AG04450 (cell line): ENCODE results near the gene DPY19L3. TPM values are rescaled to one million over a fixed set of nuclear protein-coding genes. Genes with fewer than 3 reads are reported as not detected.

Experiments used
- CTCF ChIA-PET: fragments of 300-600, 350-600 bp; formaldehyde crosslinking; extraction: SDS; loops from one replicate; lab custom pipeline; 2022; ENCODE audit warnings: antibody characterized with exemption, inconsistent platforms; lab: Charles Lee
- POLR2A ChIA-PET: fragments of 350-600 bp; formaldehyde crosslinking; extraction: SDS; loops from one replicate; lab custom pipeline; 2021; ENCODE audit warnings: antibody characterized with exemption, inconsistent platforms; lab: Yijun Ruan, JAX
- DNase-seq: peaks from one replicate; pipeline ENCODE4 v3.0.0-alpha.2; 2011; ENCODE audit warnings: low read depth, low spot score
- H3K27ac ChIP-seq: one replicate; pipeline ENCODE4 v1.5.1; 2012; ENCODE audit warnings: low read depth, low read length, control low read depth
- H3K27me3 ChIP-seq: one replicate; pipeline ENCODE4 v1.6.0; 2012; ENCODE audit warnings: low read length; ENCODE audit not compliant: control insufficient read depth, insufficient read depth
- H3K4me3 ChIP-seq: 2 replicates; pipeline ENCODE4 v1.5.1; 2011; ENCODE audit warnings: mild to moderate bottlenecking, low read depth, low read length, control low read depth
- H3K9me3 ChIP-seq: 2 replicates; pipeline ENCODE4 v1.5.1; 2012; ENCODE audit warnings: low read length; ENCODE audit not compliant: control insufficient read depth, insufficient read depth
- CTCF ChIP-seq: IDR thresholded peaks from 2 replicates; pipeline ENCODE4 v1.5.1; 2011; ENCODE audit warnings: low read depth, low read length, control low read depth, inconsistent platforms
- polyA plus RNA-seq: library from polyadenylated mRNA; depleted of rRNA; stranded (reverse); fragments of >200 nt; gene quantifications from 2 replicates; pipeline ENCODE4 v1.2.3, GENCODE V29; 2011

Gene DPY19L3
- polyA plus RNA-seq, 1 experiment, result 39.2 TPM

- Histone ChIP-seq H3K9me3 (no peaks in the 10 kb centered on the region), H3K27me3 (no peaks in the 10 kb centered on the region), H3K27ac (no peak overlapping the region), H3K4me3 (no peak overlapping the region)
- no peak for TF ChIP-seq CTCF
- DNase-seq, result no peak
- POLR2A ChIA-PET, result no interaction called here
- CTCF ChIA-PET, result no interaction called here
Observed at GRCh38 chr19:32469795-32470194, 64.2 kb downstream of the DPY19L3 start.

- no peak for TF ChIP-seq CTCF
- Histone ChIP-seq H3K27me3 (no peaks in the 10 kb centered on the region), H3K27ac (no peak overlapping the region), H3K4me3 (no peak overlapping the region), H3K9me3 (no peaks in the 10 kb centered on the region)
- no peak for DNase-seq
- CTCF ChIA-PET, result interaction anchor here (0.6 kb wide), 1 partner anchor 1679 kb away, joined by 3 read pairs; no protein-coding TSS in a partner anchor
- POLR2A ChIA-PET, result no interaction called here
Observed at GRCh38 chr19:32471095-32471494, 65.5 kb downstream of the DPY19L3 start.

GRCh38 chr19:32471811-32472210 is 66.2 kb downstream of the DPY19L3 start:
- POLR2A ChIA-PET, result no interaction called here
- TF ChIP-seq CTCF, result no peak

DNA sequence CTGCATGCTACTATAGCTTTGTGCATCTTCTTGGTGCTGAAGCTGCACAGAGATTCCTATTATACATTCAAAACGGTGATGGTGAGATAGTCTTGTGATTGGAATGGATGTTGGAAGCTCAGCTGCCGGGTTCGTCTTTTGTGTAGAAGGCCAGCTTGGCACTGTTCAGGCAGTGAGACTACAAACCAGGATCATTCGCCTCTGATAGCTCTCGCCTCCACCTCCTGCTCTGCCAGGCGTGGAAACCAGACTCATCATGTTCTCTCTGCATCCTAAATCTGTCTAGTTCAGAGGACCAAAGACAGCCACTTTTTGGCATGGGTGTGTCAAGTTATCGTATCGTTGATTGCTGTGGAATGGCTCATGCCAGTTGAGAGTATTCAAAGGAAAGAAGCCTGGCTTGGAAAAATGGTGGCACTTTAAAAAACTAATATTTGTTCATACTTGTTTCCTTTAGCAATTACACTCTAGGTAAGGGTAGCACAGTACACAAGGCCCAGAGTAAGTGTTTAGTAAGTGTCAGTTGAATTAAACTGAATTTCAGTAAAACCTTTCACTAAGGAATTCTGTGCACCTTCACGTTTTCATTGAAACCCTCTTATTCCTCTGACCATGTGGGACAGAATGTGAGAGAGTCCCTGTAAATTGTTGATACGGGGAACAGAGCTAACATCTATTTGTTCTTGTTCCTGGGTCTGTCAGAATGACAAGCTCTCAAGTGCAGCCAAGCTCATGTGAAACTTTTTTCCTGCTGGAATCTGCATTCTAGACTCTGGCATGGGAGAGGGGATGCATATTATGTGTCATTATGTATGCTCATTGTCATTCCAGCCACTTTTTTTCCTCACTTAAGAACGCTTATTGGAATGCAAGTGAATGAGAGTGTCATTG is 69.8 kb downstream of the DPY19L3 start:
- H3K27ac ChIP-seq, result no peak overlapping the region
- TF ChIP-seq CTCF, result no peak
- ChIA-PET CTCF (interaction anchor here (1.3 to 1.7 kb wide), 2 partner anchors 11 to 95 kb away, joined by 3 to 5 read pairs; no protein-coding TSS in a partner anchor), POLR2A (no interaction called here)
- no peaks in the 10 kb centered on the region for H3K9me3 ChIP-seq
- H3K4me3 ChIP-seq, result no peak overlapping the region
- no peaks in the 10 kb centered on the region for H3K27me3 ChIP-seq
- no peak for DNase-seq

More at GRCh38 chr19:32471811-32472210, 66.2 kb downstream of the DPY19L3 start:
- Histone ChIP-seq H3K9me3 (no peaks in the 10 kb centered on the region), H3K4me3 (no peak overlapping the region), H3K27me3 (no peaks in the 10 kb centered on the region), H3K27ac (no peak overlapping the region)
- DNase-seq, result no peak
- CTCF ChIA-PET, result interaction anchor here (0.6 kb wide), 1 partner anchor 1678 kb away, joined by 3 read pairs; no protein-coding TSS in a partner anchor

DNA sequence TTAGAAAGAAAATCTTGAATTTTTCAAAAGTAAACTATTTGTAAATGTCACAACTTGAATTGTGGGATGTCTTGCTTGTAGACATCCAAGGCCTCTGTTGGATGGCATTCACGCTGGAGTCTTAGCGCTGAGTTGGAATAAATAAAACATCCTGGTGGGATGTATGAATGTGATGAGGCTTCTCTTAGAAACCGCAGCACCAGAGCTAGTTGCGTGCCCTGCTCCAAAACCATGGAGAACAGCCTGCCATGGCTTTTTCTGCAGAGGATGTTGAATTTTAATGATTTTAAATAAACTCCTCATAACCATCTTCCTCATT is 70.4 kb downstream of the DPY19L3 start:
- TF ChIP-seq CTCF, result no peak
- H3K4me3 ChIP-seq, result no peak overlapping the region
- DNase-seq, result no peak
- H3K27me3 ChIP-seq, result no peaks in the 10 kb centered on the region
- CTCF ChIA-PET, result interaction anchor here (1.7 kb wide), 1 partner anchor 11 kb away, joined by 5 read pairs; no protein-coding TSS in a partner anchor
- no peak overlapping the region for H3K27ac ChIP-seq
- POLR2A ChIA-PET, result no interaction called here
- H3K9me3 ChIP-seq, result no peaks in the 10 kb centered on the region
